Parietal lobe (tissue), 1 donor: ENCODE measurements around the gene UST. TPM values are rescaled to one million over a fixed set of nuclear protein-coding genes. Genes with fewer than 3 reads are reported as not detected.

Experiments used
- total RNA-seq: library from RNA; depleted of rRNA; stranded (reverse); fragments of >200 nt; gene quantifications from one replicate; pipeline ENCODE4 v1.2.3, GENCODE V29; 2014

Gene UST, protein sequence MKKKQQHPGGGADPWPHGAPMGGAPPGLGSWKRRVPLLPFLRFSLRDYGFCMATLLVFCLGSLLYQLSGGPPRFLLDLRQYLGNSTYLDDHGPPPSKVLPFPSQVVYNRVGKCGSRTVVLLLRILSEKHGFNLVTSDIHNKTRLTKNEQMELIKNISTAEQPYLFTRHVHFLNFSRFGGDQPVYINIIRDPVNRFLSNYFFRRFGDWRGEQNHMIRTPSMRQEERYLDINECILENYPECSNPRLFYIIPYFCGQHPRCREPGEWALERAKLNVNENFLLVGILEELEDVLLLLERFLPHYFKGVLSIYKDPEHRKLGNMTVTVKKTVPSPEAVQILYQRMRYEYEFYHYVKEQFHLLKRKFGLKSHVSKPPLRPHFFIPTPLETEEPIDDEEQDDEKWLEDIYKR
- total RNA-seq: 29.4 TPM

DNA sequence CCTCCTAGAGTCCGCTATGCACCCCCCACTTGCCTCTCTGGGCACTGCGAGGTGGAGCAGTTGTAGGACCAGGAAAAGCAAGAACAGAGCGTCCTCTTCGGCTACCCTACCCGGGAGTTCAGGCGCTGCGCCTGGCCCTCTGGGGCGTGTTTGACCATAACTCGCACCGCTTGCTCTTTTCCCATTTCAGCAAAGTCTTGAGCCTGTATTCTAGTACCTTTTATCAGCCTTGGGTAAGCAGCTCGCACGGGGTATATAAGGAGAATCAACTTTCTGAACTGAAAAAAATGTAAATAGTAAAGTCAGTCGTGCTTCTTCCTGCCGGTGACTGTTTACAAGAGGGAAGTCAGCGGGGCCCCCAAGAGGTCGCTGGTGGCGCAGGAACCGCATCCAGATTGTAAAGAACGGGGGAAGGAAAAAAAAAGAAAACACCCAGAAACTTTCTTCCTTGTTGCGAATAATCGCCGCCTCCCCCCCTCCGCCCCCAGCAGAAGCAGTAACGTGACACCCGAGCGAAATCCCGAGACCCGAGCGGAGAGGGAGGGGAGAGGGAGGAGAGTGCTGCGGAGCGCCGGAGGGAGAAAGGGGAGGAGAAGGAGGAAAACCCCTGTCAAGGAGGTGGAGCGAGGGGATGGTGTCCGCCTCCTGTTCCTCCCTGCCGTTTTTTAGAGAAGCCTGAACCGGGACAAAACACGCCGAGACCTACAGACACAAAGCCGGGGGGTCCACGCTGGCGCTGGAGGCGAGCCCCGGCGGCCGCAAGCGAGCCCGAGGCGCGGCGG is at the start of gene UST:
Gene UST (plus strand): TSS at position 668 of the 782 bp plus-strand sequence. CDS start 401 bp downstream, outside the sequence.

